Choroid plexus epithelial cell (primary cell): Measurements from ENCODE around the gene CHEK1.

Experiments
- DNase-seq: peaks from one replicate; pipeline ENCODE4 v3.0.0-alpha.2; 2010; ENCODE audit warnings: low read depth
- H3K4me3 ChIP-seq: 2 replicates; pipeline ENCODE4 v1.5.1; 2011; ENCODE audit warnings: low read depth, mild to moderate bottlenecking, control low read depth, low read length, moderate library complexity
- TF ChIP-seq, protein P1 (sequence below): conservative IDR thresholded peaks from 2 replicates; pipeline ENCODE4 v1.5.1; 2011; ENCODE audit warnings: low read depth, mild to moderate bottlenecking, control low read depth, inconsistent platforms, low read length, moderate library complexity

Gene CHEK1

DNA sequence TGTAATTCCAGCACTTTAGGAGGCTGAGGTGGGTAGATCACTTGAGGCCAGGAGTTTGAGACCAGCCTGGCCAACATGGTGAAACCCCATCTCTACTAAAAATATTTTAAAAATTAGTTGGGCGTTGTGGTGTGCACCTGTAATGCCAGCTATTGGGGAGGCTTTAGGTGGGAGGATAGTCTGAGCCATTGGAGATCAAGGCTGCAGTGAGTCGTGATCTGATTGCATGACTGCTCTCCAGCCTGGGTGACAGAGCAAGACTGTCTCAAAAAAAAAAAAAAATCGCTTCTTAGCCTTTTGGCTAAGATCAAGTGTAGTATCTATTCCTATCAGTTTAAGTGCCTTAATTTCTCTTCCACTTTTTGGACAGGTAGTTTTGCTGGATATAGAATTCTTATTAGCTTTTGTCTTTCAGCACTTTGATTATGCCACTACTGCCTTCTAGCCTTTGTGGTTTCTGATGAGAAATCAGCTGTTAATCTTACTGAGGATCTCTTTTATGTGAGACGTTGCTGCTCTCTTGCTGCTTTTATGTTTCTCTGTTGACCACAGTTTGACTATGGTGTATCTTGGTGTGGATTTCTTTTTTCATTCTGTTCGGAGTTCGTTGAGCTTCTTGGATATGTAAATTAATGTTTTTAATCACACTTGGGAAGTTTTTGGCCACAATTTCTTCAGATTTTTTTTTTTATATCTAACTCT, 24.7 kb downstream of the CHEK1 start:
- TF ChIP-seq, protein P1, sequence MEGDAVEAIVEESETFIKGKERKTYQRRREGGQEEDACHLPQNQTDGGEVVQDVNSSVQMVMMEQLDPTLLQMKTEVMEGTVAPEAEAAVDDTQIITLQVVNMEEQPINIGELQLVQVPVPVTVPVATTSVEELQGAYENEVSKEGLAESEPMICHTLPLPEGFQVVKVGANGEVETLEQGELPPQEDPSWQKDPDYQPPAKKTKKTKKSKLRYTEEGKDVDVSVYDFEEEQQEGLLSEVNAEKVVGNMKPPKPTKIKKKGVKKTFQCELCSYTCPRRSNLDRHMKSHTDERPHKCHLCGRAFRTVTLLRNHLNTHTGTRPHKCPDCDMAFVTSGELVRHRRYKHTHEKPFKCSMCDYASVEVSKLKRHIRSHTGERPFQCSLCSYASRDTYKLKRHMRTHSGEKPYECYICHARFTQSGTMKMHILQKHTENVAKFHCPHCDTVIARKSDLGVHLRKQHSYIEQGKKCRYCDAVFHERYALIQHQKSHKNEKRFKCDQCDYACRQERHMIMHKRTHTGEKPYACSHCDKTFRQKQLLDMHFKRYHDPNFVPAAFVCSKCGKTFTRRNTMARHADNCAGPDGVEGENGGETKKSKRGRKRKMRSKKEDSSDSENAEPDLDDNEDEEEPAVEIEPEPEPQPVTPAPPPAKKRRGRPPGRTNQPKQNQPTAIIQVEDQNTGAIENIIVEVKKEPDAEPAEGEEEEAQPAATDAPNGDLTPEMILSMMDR: no peak
- DNase-seq: no peak
- no peak overlapping the region for H3K4me3 ChIP-seq

DNA sequence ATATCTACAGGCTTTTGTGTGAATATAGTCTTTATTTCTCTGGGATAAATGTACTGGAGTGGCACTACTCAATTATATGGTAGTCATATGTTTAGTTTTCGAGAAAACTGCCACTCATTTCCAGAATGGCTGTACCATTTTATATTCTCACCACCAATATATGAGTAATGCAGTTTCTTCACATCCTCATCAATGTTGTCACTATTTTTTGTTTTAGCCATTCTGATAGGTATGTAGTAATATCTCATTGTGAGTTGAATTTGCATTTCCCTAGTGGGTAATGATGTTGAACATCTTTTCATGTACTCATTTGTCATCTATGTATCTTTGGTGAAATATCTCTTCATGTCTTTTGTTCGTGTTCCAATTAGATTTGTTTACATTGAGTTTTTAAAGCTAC, 37.7 kb downstream of the CHEK1 start:
- no peak for DNase-seq
- H3K4me3 ChIP-seq: no peak overlapping the region
- TF ChIP-seq, protein P1: no peak

DNA sequence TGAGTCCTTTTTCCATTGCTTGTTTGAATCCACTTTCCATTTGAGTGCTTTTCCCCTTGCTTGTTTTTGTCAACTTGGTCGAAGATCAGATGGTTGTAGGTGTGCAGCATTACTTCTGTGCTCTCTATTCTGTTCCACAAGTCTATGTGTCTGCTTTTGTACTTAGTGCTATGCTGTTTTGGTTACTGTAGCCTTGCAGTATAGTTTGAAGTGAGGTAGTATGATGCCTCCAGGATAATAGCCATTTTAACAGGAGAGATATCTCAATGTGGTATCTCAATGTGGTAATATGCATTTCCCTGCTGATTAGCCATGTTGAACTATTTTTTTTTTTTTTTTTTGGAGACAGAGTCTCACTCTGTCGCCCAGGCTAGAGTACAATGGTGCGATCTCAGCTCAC, 38.9 kb downstream of the CHEK1 start:
- H3K4me3 ChIP-seq: no peak overlapping the region
- TF ChIP-seq, protein P1: no peak
- DNase-seq: peak; percentile 7

DNA sequence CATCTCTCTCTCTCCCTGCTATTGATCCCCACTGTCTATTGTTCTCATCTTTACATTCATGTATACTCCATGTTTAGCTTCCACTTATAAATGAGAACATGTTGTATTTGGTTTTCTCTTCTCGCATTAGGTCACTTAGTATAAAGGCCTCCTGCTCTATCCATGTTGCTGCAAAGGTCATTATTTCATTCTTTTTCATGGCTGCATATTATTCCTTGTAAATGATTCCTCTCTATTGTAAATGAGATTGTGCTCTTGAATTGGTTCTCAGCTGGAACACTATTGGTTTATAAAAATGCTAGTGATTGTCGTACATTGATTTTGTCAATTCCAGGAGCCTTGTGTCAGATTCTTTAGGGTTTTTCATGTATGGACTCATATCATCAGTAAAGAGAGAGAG, 42.2 kb downstream of the CHEK1 start:
- DNase-seq: no peak
- no peak overlapping the region for H3K4me3 ChIP-seq
- TF ChIP-seq, protein P1: no peak

DNA sequence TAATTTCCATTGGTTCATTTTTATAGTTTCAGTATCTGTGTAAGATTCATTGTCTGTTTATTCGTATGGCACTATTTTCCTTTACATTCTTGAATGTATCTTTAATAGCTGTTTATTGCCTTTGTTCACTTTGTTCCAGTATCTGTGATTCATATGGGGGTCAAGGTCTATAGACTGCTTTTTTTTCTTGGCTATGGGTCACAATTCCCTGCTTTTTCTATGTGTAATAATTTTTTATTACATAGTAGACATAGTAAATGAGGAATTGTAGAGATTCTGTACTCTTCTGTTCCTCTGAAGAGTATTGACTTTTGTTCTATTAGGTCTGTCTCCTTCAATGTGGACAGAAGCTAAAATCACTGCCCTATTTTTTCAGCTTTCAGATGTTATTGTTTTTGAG, 45.2 kb downstream of the CHEK1 start:
- TF ChIP-seq, protein P1: no peak
- no peak for DNase-seq
- H3K4me3 ChIP-seq: no peak overlapping the region

DNA sequence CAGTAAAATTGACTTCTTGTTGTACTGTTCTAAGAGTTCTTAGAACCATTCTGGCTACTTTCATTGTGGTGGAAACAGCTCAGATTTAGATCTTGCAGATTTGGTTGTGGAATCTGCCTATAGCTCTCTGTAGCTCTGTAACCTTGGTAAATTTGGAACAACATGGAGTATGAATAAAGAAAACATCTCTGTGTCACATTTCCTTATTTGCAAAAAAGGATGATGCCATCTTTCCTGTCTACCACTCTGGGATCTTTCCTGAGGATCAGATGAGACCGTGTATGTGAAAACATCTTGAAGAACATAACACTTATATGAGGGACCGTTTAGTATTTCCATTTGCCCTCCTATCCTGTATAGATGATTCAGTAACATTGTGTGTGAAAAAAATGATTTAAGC, 46.6 kb downstream of the CHEK1 start:
- no peak for DNase-seq
- TF ChIP-seq, protein P1: no peak
- H3K4me3 ChIP-seq: no peak overlapping the region

DNA sequence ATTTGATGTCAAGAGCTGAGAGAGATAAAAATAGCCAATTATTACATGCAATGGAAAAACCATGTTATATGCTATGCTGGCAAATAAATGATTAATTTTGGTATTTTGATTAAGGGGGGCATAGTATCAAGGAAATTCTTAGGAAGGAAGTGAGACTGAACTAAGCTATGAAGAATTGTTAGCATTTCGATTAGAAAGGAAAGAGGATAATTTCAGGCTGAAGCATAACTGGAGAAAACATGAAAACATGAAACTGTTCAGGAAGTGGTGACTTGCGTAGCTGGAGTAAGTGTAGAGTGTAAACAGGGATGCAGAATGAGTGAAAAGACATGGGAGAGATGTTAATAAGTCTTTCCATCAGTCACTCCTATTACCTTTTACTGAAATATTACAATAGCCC, 49.2 kb downstream of the CHEK1 start:
- no peak overlapping the region for H3K4me3 ChIP-seq
- TF ChIP-seq, protein P1: no peak
- DNase-seq: no peak
